GM18498 (cell line): ENCODE data around the gene NR2C2.
A peak's percentile ranks its signal among the peaks of the same experiment; 100 is the strongest.
"Not testable (repeated sequence)": the region's sequence is repeated elsewhere in the genome, so short reads cannot be mapped to it uniquely, and the experiment has no call there.

ENCODE experiments used
- ATAC-seq: cut with Tn5 transposase; IDR thresholded peaks from one replicate; pipeline ENCODE4 v1.9.1; 2021; ENCODE audit warnings: mild to moderate bottlenecking, moderate library complexity; ENCODE audit not compliant: unreplicated experiment

The NR2C2 gene

GRCh38 chr3:14947100-14947885 lies at the start of gene NR2C2:
NR2C2 (plus strand) TSS chr3:14947583; CDS start chr3:15003915, 56,332 bp downstream.
- ATAC-seq = peak; percentile 62

- ATAC-seq = no peak
These were observed 48.5 kb upstream of the NR2C2 start for GRCh38 chr3:14898929-14899328.

- no peak for ATAC-seq
These were observed 47.3 kb upstream of the NR2C2 start for GRCh38 chr3:14899993-14900618.

GRCh38 chr3:14900881-14901873 lies 46.2 kb upstream of the NR2C2 start:
- ATAC-seq = no peak

GRCh38 chr3:14902719-14903118 lies 44.7 kb upstream of the NR2C2 start:
- ATAC-seq = no peak

GRCh38 chr3:14903501-14903900 lies 43.9 kb upstream of the NR2C2 start:
- ATAC-seq = not testable (repeated sequence)

GRCh38 chr3:14905055-14905657 lies 42.2 kb upstream of the NR2C2 start:
- ATAC-seq = no peak

GRCh38 chr3:14906355-14906971 lies 40.9 kb upstream of the NR2C2 start:
- no peak for ATAC-seq

- no peak for ATAC-seq
These were observed 40.1 kb upstream of the NR2C2 start for GRCh38 chr3:14907043-14907966.

- ATAC-seq = no peak
These were observed 38.1 kb upstream of the NR2C2 start for GRCh38 chr3:14909250-14909649.

GRCh38 chr3:14911651-14912050 lies 35.7 kb upstream of the NR2C2 start:
- no peak for ATAC-seq

- no peak for ATAC-seq
These were observed 34.1 kb upstream of the NR2C2 start for GRCh38 chr3:14913071-14913925.

- ATAC-seq = no peak
These were observed 33.2 kb upstream of the NR2C2 start for GRCh38 chr3:14913926-14914778.

- no peak for ATAC-seq
These were observed 32.6 kb upstream of the NR2C2 start for GRCh38 chr3:14914779-14915117.

- no peak for ATAC-seq
These were observed 31.7 kb upstream of the NR2C2 start for GRCh38 chr3:14915636-14916222.

- ATAC-seq = no peak
These were observed 29.0 kb upstream of the NR2C2 start for GRCh38 chr3:14918356-14918860.

- ATAC-seq = no peak
These were observed 26.8 kb upstream of the NR2C2 start for GRCh38 chr3:14920536-14920935.
